Glomerular visceral epithelial cell (primary cell): ENCODE measurements around the gene IRF9.

ENCODE experiments used
- DNase-seq: peaks from one replicate; pipeline ENCODE4 v3.0.0-alpha.2; 2016; ENCODE audit errors: extremely low spot score

The IRF9 gene

DNA sequence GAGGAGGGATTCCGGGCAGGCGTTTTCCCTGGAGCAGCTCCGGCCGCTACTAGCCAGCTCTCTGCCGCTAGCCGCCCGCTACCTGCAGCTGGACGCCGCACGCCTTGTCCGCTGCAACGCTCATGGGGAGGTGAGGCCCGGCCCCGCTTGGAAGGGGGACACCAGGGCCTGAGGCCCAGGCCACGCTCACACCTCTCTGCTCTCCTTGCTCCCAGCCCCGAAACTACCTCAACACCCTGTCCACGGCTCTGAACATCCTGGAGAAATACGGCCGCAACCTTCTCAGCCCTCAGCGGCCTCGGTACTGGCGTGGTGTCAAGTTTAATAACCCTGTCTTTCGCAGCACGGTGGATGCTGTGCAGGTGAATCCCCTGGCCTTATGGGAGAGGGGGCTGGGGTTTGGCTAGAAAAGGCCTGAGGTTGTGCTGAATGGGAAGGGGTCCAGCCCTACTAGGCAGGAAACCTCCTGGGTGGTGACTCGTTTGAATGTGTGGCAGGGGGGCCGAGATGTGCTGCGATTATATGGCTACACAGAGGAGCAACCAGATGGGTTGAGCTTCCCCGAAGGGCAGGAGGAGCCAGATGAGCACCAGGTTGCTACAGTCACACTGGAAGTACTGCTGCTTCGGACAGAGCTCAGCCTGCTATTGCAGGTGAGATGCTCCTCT lies 13.2 kb upstream of the IRF9 start:
- DNase-seq, result no peak

DNA sequence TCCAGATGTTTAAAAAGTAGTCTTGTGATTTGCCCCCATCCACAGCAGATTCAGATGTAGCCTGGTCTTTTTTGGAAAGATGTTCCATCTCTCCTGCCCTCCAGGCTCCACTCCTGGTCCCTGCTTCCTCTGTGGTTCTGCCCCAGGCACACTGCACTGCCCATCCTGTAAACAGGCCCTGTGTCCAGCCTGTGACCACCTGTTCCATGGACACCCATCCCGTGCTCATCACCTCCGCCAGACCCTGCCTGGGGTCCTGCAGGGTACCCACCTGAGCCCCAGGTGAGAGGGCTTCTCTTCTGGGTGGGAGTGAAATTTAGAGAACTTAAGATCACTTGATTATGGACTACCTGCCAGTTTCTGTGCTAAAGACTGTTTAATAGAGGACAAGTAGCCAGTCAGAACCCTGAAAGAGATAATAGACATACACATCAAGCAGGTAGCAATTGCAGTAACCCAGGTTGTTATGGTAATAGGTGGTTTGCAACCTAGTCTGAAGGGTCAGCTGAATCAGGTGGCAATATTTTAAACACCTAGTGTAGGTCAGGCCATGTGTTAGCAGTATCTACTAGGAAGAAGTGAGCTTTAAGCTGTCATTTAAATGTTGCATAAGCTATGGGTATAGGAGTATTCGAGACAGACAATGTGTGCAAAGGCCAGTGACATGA lies 11.6 kb upstream of the IRF9 start:
- DNase-seq, result no peak

DNA sequence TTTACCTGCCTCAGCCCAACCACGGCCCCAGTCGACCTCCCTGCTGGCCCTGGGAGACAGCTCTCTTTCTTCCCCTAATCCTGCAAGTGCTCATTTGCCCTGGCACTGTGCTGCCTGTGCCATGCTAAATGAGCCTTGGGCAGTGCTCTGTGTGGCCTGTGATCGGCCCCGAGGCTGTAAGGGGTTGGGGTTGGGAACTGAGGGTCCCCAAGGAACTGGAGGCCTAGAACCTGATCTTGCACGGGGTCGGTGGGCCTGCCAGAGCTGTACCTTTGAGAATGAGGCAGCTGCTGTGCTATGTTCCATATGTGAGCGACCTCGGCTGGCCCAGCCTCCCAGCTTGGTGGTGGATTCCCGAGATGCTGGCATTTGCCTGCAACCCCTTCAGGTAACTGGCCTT lies 11.0 kb upstream of the IRF9 start:
- no peak for DNase-seq

DNA sequence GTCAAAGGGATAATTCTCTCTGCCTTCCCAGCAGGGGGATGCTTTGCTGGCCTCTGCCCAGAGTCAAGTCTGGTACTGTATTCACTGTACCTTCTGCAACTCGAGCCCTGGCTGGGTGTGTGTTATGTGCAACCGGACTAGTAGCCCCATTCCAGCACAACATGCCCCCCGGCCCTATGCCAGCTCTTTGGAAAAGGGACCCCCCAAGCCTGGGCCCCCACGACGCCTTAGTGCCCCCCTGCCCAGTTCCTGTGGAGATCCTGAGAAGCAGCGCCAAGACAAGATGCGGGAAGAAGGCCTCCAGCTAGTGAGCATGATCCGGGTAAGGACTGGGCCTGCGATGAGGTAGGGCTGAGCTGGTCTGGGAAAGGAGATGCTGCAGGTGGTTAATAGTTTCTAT lies 10.5 kb upstream of the IRF9 start:
- no peak for DNase-seq

DNA sequence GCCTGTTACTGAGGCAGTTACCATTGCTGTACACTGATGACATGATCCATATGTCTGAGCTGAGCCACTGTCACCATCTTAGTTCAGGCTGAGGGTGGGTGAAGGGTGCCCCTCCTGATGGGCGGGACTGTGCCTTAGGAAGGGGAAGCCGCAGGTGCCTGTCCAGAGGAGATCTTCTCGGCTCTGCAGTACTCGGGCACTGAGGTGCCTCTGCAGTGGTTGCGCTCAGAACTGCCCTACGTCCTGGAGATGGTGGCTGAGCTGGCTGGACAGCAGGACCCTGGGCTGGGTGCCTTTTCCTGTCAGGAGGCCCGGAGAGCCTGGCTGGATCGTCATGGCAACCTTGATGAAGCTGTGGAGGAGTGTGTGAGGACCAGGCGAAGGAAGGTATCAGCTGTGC lies 10.1 kb upstream of the IRF9 start:
- DNase-seq, result no peak

DNA sequence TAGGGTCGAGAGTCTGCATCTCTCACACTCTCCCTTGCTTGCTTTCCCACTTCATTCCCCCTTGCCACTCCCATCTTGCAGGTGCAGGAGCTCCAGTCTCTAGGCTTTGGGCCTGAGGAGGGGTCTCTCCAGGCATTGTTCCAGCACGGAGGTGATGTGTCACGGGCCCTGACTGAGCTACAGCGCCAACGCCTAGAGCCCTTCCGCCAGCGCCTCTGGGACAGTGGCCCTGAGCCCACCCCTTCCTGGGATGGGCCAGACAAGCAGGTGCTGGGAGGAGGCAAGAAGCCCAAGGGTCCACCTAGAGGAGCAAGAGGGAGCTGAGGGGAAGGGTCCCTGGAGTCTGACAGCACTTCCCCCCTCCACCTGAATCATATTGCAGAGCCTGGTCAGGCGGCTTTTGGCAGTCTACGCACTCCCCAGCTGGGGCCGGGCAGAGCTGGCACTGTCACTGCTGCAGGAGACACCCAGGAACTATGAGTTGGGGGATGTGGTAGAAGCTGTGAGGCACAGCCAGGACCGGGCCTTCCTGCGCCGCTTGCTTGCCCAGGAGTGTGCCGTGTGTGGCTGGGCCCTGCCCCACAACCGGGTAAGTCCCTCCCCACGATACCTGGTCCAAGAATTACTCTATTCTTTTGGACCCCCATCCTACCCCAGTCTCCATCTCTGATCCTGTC lies 9.5 kb upstream of the IRF9 start:
- DNase-seq, result no peak

DNA sequence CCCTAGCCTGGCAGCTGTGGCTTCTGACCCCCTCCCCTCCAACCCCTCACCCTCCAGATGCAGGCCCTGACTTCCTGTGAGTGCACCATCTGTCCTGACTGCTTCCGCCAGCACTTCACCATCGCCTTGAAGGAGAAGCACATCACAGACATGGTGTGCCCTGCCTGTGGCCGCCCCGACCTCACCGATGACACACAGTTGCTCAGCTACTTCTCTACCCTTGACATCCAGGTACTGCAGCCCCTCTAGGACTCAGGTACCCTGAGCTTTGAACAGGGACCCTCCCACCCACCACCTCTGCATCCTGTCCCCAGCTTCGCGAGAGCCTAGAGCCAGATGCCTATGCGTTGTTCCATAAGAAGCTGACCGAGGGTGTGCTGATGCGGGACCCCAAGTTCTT lies 6.0 kb upstream of the IRF9 start:
- no peak for DNase-seq

DNA sequence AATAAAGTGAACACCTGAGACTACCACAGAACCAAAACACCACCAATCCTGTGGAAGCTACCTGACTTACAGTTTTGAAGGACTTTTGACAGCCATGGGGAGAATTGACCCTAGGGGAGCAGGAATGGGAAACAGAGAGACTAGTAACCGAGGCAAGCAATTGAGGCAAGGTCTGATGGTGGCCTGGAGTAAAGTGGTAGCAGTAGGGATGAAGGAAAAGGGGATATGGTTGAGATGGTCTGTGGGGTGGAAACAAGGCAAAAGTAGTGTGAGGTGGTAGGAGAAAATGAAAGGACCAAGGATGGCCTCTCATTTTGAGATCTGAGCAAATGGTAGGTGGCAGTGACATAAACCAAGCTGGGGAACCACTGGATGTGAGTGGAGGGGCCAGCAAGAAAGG lies 4.2 kb upstream of the IRF9 start:
- no peak for DNase-seq

DNA sequence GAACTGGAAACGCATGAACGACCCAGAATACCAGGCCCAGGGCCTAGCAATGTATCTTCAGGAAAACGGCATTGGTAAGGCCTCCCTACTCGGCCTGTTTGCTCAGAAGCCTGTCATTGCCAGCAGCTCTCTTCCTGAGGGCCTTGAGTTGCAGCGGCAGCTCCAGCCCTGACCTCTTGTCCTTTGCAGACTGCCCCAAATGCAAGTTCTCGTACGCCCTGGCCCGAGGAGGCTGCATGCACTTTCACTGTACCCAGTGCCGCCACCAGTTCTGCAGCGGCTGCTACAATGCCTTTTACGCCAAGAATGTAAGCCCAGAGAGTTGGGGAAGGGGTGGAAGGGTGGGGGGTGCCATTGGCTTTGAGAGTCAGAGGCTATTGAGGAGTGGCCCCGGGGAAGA lies 3.7 kb upstream of the IRF9 start:
- DNase-seq, result no peak

DNA sequence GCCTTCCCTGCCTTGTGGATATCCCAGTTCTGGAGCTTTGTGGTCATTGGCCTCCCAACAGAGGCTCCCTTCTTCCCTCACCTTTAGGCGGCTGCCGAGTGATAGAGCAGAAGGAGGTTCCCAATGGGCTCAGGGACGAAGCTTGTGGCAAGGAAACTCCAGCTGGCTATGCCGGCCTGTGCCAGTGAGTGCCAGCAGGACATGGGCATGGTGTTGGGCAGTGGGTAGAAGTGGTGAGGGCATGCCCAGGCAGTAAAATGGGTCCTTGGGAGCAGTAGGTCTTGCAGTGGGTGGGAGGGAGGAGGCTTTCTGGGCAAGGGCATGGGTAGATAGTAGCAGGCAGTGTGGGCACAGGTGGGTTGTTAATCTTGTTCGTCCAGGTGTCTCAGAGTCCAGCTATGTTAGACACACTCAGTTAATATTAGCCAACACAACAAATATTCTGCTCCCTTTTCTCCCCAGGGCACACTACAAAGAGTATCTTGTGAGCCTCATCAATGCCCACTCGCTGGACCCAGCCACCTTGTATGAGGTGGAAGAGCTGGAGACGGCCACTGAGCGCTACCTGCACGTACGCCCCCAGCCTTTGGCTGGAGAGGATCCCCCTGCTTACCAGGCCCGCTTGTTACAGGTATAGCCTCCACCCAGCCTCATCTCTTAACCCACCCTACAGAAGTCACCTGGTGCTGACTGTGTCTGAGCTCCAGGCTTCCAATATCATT lies 1.1 kb upstream of the IRF9 start:
- no peak for DNase-seq

DNA sequence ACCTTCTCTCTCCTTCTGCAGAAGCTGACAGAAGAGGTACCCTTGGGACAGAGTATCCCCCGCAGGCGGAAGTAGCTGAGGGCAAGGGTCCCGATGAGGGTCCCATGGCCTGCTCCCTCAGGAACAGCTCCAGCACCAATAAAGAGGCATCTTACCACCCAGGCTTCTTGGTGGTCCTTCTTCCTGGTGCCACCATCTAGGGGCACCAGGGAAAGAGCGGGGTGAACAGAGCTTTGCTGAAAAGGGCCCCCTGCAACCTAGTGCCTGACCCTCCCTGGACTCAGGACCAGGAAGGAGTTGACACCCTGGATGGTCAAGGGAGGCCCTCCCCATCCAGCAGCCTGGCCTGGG lies 591 bp upstream of the IRF9 start:
- DNase-seq, result no peak

DNA sequence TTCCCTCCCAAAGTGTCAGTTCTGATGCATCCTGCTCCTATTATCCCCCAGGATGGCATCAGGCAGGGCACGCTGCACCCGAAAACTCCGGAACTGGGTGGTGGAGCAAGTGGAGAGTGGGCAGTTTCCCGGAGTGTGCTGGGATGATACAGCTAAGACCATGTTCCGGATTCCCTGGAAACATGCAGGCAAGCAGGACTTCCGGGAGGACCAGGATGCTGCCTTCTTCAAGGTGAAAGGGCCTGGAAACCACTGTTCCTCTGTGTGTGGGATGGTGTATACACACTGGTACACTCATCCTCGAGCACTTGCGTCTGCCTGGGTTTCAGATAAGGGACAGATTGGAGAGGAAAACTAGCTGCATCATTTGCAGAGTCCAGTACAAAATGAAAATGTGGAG lies 1.0 kb downstream of the IRF9 start:
- DNase-seq, result no peak

DNA sequence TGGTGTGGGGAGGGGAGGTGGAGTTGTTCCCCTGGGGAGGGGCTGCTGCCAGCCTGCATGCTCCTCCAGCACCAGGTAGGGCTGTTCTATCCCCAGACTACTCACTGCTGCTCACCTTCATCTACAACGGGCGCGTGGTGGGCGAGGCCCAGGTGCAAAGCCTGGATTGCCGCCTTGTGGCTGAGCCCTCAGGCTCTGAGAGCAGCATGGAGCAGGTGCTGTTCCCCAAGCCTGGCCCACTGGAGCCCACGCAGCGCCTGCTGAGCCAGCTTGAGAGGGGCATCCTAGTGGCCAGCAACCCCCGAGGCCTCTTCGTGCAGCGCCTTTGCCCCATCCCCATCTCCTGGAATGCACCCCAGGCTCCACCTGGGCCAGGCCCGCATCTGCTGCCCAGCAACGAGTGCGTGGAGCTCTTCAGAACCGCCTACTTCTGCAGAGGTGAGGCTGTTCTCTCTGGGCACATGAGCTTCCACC lies 3.5 kb downstream of the IRF9 start:
- no peak for DNase-seq

DNA sequence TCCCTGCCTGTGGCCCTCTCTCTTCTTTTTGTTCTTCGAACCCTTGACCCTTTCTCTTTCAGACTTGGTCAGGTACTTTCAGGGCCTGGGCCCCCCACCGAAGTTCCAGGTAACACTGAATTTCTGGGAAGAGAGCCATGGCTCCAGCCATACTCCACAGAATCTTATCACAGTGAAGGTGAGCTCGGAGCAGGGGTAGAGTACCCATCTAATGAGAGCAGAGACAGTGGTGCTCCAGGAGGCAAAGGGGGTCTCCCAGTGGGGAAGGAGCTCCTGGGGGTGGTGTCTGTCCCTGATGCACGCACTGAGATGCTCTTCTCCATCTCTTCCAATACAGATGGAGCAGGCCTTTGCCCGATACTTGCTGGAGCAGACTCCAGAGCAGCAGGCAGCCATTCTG lies 4.7 kb downstream of the IRF9 start:
- DNase-seq, result no peak

DNA sequence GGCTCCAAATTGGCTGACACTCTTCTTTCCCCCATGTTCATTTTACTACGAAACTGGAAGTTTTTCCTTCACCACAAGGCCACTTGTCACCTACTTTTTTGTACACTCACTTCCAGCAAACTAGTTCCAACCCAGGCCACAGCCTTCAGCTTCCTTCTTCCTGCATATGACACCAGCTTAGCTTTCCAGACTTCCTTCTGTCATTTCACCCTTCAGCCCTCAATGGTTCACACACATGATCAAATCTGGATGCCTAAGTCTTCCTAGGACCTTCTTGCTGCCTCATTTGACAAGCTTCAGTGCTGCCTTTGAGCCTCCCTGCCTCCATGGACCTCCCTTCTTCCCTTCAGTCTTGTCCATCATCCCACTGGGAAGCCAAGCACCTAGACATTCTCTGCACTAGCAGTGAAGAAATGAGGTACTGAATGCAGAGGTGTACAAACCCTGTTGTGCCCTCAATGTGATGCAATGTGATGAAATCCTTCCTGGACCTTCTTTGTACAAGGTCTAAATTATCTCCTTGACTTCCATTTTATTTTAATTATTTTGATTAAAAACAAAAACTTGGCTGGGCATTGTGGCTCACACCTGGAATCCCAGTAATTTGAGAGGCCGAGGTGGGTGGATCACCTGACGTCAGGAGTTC lies 6.5 kb downstream of the IRF9 start:
- no peak for DNase-seq

DNA sequence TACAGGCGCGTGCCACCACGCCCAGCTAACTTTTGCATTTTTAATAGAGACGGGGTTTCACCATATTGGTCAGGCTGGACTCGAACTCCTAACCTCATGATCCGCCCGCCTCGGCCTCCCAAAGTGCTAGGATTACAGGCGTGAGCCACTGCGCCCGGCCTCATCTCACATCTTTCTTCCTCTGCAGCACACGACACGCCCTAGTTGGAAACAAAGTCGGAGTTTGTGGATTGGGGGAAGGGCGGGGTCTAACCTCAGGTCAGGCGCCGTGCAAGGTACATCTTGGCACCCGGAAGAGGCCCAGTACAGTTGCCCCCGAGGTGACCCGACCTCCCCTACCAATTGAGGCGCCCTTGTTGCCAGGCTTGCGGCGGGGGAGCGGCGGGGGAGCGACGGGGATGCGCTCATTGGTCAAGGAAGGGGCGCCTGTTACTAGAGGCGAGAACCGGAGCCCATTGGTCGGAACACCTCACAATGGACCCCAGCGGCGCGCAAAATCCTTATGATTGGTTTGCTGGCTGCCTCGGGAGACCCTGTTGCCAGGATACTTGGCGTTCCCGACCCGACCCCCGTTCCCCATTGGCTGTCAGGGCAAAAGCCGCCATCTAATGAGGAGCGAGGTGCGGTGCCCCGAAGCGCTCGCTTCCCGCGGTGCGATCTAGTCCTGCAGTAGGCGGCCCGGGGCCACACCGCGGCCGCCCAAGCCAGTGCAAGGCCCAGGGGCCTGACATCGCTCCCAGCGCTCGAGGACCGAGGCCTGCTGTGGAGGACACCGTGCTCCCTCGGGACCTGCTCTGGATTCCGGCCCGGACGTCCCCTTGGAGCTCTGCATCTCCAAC lies 10.6 kb downstream of the IRF9 start, which contains the start of gene REC8:
TSS of gene REC8 (plus strand) at position 659 of the 839 bp plus-strand sequence. CDS start 473 bp downstream, outside the sequence.
- no peak for DNase-seq

DNA sequence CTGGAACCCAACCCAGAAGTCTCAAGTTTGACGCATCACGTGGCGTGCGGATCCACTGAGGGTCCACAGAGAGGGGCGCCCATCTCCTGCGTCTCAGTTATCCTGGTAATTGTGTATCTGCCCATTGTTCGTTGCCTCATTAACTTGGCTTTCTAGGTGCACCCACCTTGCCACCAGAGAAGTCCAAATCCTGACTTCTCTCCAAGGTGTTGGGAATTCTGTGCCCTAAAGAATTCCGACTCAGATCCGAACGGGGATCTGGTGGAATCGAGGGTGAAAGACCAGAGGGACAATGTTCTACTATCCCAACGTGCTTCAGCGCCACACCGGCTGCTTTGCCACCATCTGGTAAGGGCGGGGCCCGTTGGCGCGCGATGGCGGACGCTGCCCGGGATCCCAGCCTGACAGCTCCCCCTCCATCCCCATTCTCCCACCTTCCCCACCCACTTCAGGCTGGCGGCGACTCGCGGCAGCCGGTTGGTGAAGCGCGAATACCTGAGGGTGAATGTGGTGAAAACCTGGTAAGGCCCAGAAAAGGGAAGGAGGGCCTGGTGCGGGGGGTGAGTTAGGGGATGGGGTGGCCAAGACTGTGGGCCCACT lies 11.3 kb downstream of the IRF9 start:
- no peak for DNase-seq

DNA sequence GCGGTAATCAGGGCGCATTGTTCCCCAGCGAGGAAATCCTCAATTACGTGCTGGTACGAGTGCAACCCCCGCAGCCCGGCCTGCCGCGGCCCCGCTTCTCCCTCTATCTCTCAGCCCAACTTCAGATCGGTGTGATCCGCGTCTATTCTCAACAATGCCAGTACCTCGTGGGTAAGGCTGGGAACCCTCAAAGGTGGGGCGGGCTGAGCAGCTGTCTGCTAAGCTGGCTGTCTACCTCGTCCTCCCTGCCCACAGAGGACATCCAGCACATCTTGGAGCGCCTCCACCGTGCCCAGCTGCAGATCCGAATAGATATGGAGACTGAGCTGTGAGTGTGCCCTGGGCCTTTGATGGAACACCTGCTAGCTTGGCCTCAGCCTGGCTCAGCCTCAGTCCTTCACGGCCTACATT lies 11.8 kb downstream of the IRF9 start:
- no peak for DNase-seq

DNA sequence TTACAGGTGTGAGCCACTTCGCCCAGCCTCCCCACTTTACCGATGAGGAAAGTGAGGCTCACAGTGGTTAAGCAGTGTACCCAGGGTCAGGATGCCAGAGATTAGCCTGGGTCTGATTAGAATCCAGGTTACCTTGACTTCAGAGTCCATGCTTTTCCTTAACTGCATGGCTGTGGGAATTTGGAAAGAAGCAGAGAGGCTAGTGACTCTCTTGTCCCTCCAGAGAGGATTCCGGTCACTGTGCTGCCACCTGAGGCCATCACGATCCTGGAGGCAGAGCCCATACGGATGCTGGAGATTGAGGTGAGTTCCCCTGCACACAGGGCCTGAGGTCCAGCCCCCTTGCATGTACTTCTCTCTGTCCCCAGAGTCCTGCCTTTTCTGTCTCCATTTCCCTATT lies 15.5 kb downstream of the IRF9 start:
- no peak for DNase-seq

DNA sequence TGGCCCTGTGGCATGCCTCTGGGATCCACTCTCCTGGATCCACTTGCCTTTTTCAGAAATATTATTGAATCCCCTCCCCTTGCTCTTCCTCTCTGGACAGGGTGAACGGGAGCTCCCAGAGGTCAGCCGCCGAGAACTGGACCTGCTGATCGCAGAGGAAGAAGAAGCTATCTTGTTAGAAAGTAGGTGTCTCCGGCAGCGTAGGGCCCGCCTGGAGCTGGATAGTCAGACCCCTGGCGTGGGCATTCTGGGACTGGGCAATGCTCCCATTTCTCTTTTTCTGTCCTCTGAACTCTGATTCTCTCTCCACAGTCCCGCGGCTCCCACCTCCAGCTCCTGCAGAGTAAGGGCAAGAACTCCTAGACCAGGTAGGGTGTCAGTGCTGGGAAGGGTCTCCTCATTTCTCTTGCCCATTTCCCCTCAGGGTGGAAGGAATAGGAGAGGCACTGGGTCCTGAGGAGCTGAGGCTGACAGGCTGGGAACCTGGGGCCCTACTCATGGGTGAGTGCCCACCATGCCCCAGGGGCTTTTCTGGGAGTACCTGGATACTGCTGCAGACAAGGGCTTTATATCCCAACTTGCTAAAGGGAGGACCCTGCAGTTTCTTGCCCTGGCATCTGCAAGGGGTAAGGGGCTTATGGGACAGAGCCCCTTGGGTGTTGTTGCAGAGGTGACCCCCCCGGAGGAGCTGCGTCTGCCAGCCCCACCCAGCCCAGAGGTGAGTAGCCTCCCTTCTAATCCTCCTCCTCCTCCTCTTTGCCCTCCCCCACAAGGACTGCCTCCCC lies 16.2 kb downstream of the IRF9 start:
- no peak for DNase-seq
